HK-2 (cell line): Measurements from ENCODE around the gene DYNLRB2.
A peak's percentile ranks its signal among the peaks of the same experiment; 100 is the strongest.

Experiments
- DNase-seq: peaks from one replicate; pipeline ENCODE4 v3.0.0-alpha.2; 2018; ENCODE audit not compliant: unreplicated experiment

Gene DYNLRB2

GRCh38 chr16:80540516-80541305 lies at the start of gene DYNLRB2:
DYNLRB2 (plus strand) TSS chr16:80540993; CDS start chr16:80541077, 84 bp downstream.
- peak; percentile 93 for DNase-seq

DNA sequence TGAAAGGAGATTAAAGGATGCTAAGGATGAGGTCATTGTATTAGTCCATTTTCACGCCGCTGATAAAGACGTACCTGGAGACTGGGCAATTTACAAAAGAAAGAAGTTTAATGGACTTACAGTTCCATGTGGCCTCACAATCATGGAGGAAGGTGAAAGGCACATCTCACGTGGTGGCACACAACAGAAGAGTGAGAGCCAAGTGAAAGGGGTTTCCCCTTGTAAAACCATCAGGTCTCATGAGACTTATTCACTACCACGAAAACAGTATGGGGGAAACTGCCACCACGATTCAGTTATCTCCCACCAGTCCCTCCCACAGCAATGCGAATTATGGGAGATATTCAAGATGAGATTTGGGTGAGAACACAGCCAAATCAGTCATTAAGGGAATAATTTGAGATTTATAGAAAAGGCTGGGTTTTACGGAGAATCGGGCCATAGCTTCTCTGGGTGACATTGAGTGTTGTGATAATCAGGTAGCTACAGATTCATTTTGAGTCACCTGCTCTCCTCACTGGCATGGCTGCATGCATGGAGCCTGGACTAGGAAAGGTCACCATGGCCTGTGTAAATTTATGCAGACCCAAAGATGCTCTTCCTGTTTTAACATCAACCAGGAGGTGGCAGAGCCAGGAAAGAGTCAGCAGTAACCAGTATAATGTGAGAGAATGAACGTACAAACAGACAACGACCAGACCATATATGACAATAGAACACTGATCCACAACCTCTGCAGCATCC lies 40.5 kb upstream of the DYNLRB2 start:
- no peak for DNase-seq

GRCh38 chr16:80500961-80501525 lies 39.8 kb upstream of the DYNLRB2 start:
- DNase-seq = no peak

DNA sequence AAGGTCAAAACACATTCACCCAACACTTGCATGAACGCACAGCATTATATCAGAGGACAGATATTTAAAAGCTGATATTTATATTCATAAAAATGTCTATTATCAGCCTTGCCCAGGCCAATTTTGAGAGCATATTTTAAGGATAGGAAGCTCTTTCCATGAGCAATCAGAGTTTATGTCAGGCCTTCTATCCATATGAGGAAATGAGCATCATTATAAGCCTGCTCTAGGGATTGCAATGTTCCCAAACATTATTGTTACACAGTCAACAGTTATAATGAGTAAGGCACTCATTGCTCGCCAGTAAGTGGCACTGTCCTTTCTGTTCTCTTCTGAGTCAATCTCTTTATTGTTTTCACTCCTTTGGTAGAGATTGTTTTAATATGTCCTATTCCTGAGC lies 37.7 kb upstream of the DYNLRB2 start:
- DNase-seq = no peak

GRCh38 chr16:80507538-80507937 lies 33.3 kb upstream of the DYNLRB2 start:
- no peak for DNase-seq

- no peak for DNase-seq
Observed at GRCh38 chr16:80509872-80510271, 30.9 kb upstream of the DYNLRB2 start.

DNA sequence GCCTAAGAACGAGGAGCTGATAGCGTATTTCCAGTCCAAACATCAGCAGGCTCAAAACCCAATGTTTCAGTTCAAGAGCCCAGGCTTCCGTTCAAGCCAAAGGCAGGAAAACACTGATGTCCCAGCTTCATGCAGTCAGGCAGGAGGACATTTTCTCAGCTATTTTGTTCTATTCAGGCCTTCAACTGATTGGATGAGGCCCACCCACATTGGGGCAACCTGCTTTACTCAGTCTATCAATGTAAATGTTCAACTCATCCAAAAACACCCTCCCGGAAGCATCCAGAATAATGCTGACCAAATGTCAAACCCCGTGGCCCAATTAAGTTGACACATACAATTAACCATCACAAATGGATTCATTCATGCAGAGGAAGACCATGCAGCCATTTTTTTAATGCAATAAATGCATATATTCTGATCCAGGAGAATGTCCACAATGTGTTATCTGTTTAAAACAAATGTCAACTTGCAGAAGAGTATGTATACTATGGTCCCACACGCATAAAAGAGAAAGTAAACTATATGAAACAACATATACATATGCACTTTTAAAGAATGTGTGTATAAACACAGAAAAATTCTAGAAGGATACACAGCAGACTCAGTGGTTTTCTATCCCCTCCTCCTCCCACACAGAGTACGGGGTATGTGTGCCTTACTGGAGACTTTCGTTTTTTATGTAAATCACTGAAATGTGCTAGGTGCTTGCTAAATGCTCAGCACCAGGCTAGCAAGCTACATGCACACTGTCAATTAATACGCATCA lies 28.8 kb upstream of the DYNLRB2 start:
- no peak for DNase-seq

DNA sequence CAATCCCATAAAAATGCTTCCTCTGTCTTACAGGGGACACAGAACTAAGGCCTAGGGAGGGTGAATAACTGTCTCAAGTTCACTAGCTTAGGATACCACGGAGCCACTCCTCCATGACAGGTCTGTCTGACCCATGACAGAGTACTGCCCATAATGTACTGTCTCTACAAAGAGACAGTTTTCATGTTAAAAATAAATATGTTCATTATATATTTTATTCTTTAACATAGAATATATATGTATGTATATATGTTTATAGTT lies 28.3 kb upstream of the DYNLRB2 start:
- DNase-seq = no peak

- no peak for DNase-seq
Observed at GRCh38 chr16:80515374-80515773, 25.4 kb upstream of the DYNLRB2 start.

DNA sequence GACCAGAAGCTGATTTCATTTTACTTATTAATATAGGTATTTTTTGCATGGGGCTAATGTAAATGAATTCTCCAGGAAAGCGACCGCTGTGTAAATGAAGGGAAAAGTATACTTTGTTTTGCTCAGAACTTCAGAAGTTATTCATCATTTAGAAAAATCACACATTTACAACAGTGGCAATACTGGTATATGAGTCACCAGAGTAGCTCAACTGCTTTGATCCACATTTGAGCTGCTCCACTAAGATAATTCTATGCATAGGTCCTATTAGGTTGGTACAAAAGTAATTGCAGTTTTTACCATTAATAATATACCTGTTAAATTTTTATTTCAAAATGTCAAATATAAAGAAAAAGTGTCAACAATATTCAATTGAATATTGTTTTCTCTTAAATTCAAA lies 22.9 kb upstream of the DYNLRB2 start:
- DNase-seq = no peak

DNA sequence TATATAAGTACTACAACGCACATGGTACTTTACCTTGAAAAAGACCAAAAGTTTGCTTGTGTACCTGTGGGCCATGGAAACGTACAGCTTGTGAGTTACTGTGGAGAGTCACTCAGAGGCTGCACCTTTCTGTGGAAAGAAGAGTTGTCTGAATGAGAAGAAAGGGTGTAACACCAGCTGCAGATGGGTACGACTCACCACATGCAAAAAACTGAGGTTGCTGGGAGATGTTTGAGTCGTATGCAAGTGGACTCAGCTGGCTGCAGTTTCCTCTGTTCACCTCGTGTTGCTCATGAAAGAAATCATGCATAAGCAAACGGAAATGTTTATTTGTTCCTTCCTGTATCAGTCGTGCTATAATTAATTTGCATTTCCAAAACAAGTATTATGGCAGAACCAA lies 22.4 kb upstream of the DYNLRB2 start:
- DNase-seq = no peak

GRCh38 chr16:80519189-80519588 lies 21.6 kb upstream of the DYNLRB2 start:
- DNase-seq = no peak

- DNase-seq = no peak
Observed at GRCh38 chr16:80525420-80525819, 15.4 kb upstream of the DYNLRB2 start.

- DNase-seq = peak; percentile 15
Observed at GRCh38 chr16:80526418-80527061, 14.3 kb upstream of the DYNLRB2 start.

GRCh38 chr16:80527297-80527696 lies 13.5 kb upstream of the DYNLRB2 start:
- peak; percentile 26 for DNase-seq

GRCh38 chr16:80530479-80530878 lies 10.3 kb upstream of the DYNLRB2 start:
- no peak for DNase-seq

DNA sequence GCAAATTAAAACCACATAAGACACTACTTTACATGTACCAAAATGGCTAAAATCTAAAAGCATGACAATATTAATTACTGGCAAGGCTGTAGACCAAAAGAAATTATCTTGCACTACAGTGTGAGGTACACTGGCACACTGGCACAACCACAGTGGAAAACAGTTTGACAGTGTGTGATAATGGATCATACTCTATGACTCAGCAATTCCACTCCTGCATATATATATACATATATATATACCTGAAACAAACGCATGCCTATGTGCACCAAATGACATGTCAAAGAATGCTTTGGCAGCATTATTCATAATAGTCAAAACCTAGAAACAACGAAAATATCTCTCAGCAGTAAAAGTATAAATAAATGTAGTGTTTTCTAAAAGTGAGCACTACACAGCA lies 4.6 kb upstream of the DYNLRB2 start:
- no peak for DNase-seq

- no peak for DNase-seq
Observed at GRCh38 chr16:80541306-80541694, 507 bp downstream of the DYNLRB2 start.

DNA sequence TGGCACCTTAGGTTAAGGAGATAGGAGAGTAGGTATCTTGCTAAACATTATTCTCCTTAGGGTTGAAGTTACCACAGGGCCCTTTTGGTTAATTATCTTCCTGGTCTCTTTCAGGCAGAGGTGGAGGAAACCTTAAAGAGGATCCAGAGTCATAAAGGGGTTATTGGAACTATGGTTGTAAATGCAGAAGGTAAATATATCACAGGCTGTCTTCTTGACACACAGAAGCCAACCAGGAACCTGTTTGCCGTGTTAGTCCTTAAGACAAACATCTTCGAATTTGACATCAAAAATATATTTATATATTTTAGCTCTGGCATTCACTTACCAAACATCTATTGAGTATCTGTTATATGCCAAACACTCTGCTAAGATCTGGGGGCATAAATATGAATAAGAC lies 2.4 kb downstream of the DYNLRB2 start:
- DNase-seq = no peak

DNA sequence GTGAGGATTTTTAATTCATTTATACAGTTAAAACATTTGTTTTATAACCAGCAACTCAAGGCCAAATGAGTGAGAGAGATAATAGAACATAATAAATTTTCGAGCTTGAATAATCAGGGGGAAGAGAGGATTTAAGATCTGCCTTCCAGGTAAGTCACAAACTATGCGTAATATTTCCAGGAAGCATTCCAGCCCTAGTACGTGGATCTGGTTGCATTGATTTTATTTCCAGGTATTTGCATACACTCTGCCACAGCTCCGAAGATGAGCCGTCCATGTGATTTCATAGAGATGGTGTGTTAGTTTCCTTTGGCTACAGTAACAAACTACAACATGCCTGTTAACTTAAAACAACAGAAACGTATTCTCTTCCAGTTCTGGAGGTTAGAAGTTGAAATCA lies 3.5 kb downstream of the DYNLRB2 start:
- no peak for DNase-seq

DNA sequence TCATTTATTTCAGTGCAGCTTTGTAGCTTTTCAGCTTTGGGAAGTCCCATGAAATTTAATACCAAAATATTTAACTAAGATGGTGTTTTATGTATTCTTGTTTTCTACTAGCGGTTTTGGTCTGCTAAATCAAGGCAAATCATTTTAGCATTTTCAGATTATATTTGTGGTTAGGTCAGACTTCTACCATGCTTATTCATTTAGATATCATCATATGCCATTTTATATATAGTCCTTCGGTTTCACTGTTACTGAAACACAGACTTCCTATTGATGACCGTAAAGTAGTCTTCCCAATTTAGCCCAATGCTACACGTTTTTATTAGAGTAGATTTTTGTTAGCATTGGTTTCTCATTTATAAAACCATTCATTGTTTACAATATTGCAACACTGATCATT lies 5.5 kb downstream of the DYNLRB2 start:
- DNase-seq = no peak

DNA sequence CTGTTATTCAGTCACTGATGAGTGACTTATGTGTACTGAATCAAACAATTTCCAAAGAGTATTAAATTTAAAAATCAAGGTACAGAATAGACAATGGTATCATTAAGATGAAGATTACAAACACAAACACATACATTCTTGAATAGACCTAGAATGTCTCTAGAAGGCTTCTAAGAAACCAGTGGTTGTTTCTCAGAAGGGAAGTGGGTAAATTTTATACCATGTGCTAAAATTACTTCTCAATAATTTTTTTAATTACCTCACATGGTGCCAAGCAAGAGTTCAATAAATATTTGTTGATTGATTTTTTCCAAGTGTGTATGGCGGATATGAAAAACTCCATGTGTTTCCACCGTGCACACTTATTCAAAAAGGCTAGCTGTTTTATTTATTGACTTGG lies 6.4 kb downstream of the DYNLRB2 start:
- DNase-seq = no peak
